ENCODE results near the gene UACA. TPM values are rescaled to one million over a fixed set of nuclear protein-coding genes. Genes with fewer than 3 reads are reported as not detected.

The UACA gene
- total RNA-seq, 1 experiment from 2014 or later = 44.8 TPM

GRCh38 chr15:70615435-70616310, 147.7 kb downstream of the UACA start:
- ATAC-seq (peak; percentile 85), DNase-seq (ENCODE audit: low spot score) (no peak)
- peaks cover 18% of the 10 kb centered on the region for H3K4me1 Mint-ChIP-seq
- CTCF ChIA-PET = no interaction called here
- peaks cover 14% of the 10 kb centered on the region for H3K9me3 Mint-ChIP-seq
- H3K27ac Mint-ChIP-seq = 0 out of 2 replicates have a peak overlapping the region, but pooled peaks have one; percentile 5
- H3K4me3 Mint-ChIP-seq = no peak overlapping the region
- POLR2A ChIA-PET = interaction anchor here (1.0 to 1.4 kb wide), 2 partner anchors 11 to 17 kb away, joined by 3 read pairs; no protein-coding TSS in a partner anchor
- H3K36me3 Mint-ChIP-seq = peaks cover 2% of the 10 kb centered on the region
- TF ChIP-seq SP1 (CRISPR knock-in tag; conservative IDR thresholded peaks at IDR 0.05) = no peak
- no peak for TF ChIP-seq NFATC4 (CRISPR knock-in tag; IDR thresholded peaks at IDR 0.05)
- no peak for TF ChIP-seq ZNF512 (CRISPR knock-in tag; IDR thresholded peaks at IDR 0.05; ENCODE audit: borderline replicate concordance)
- TF ChIP-seq IRF1 (CRISPR knock-in tag; IDR thresholded peaks at IDR 0.05) = no peak
- no peak for TF ChIP-seq TEAD4 (CRISPR knock-in tag; IDR thresholded peaks at IDR 0.05)
- TF ChIP-seq MAX (CRISPR knock-in tag; IDR thresholded peaks at IDR 0.05) = no peak
- TF ChIP-seq CREM (CRISPR knock-in tag; IDR thresholded peaks at IDR 0.05) = no peak
- no peak for TF ChIP-seq GTF2I (CRISPR knock-in tag; conservative IDR thresholded peaks at IDR 0.05)
- peaks cover 2% of the 10 kb centered on the region; the same call in 1 of the 2 replicates for H3K27me3 Mint-ChIP-seq (ENCODE audit: low read depth)

GRCh38 chr15:70614221-70614620, 149.1 kb downstream of the UACA start:
- H3K36me3 Mint-ChIP-seq = no peaks in the 10 kb centered on the region
- DNase-seq (ENCODE audit: low spot score) (no peak), ATAC-seq (no peak)
- no peak for TF ChIP-seq FOXJ3 (CRISPR knock-in tag; IDR thresholded peaks at IDR 0.05; ENCODE audit: borderline replicate concordance)
- no peak for TF ChIP-seq ZNF317 (CRISPR knock-in tag; IDR thresholded peaks at IDR 0.05; ENCODE audit: borderline replicate concordance, low read depth)
- TF ChIP-seq TEAD4 (CRISPR knock-in tag; IDR thresholded peaks at IDR 0.05) = no peak
- TF ChIP-seq ZMAT4 (CRISPR knock-in tag; IDR thresholded peaks at IDR 0.05) = no peak
- no peak for TF ChIP-seq USF2 (CRISPR knock-in tag; IDR thresholded peaks at IDR 0.05)
- TF ChIP-seq ZNF281 (CRISPR knock-in tag; IDR thresholded peaks at IDR 0.05) = no peak
- POLR2A ChIA-PET = interaction anchor here (0.7 kb wide), 1 partner anchor 43 kb away, joined by 3 read pairs; no protein-coding TSS in a partner anchor
- no peak overlapping the region for H3K4me3 Mint-ChIP-seq
- CTCF ChIA-PET = no interaction called here
- peaks cover 2% of the 10 kb centered on the region; the same call in 1 of the 2 replicates for H3K27me3 Mint-ChIP-seq (ENCODE audit: low read depth)
- H3K9me3 Mint-ChIP-seq = peaks cover 10% of the 10 kb centered on the region; the same call in 1 of the 2 replicates
- peaks cover 18% of the 10 kb centered on the region for H3K4me1 Mint-ChIP-seq
- H3K27ac Mint-ChIP-seq = no peak overlapping the region

GRCh38 chr15:70613271-70613670, 150.1 kb downstream of the UACA start:
- Mint-ChIP-seq H3K4me1 (peaks cover 19% of the 10 kb centered on the region), H3K9me3 (peaks cover 10% of the 10 kb centered on the region; the same call in 1 of the 2 replicates), H3K27me3 (ENCODE audit: low read depth) (peaks cover 2% of the 10 kb centered on the region; the same call in 1 of the 2 replicates), H3K4me3 (no peak overlapping the region), H3K36me3 (no peaks in the 10 kb centered on the region), H3K27ac (no peak overlapping the region)
- no peak for TF ChIP-seq NR3C1 (CRISPR knock-in tag; conservative IDR thresholded peaks at IDR 0.05; ENCODE audit: low read depth)
- TF ChIP-seq E2F5 (CRISPR knock-in tag; IDR thresholded peaks at IDR 0.05) = no peak
- TF ChIP-seq ATF3 (CRISPR knock-in tag; conservative IDR thresholded peaks at IDR 0.05) = no peak
- TF ChIP-seq NR1H2 (CRISPR knock-in tag; IDR thresholded peaks at IDR 0.05) = no peak
- ChIA-PET CTCF (no interaction called here), POLR2A (no interaction called here)
- DNase-seq (ENCODE audit: low spot score) (no peak), ATAC-seq (no peak)
